Left ventricle myocardium superior (tissue), 1 donor: Measurements from ENCODE around the gene PLXNB2. TPM values are rescaled to one million over a fixed set of nuclear protein-coding genes. Genes with fewer than 3 reads are reported as not detected.
A peak's percentile ranks its signal among the peaks of the same experiment; 100 is the strongest.

Experiments used
- ATAC-seq: fragments of 200-7000 bp; cut with Tn5 transposase; one replicate; pipeline ENCODE4 v1.9.1; 2020; ENCODE audit warnings: mild to moderate bottlenecking, moderate library complexity
- DNase-seq: peaks from one replicate; pipeline ENCODE4 v3.0.0-alpha.2; 2020
- intact Hi-C: fragments of 100-400 bp; cut with micrococcal nuclease; formaldehyde crosslinking; loops from one replicate; pipeline ENCODE4 v1.11.0; 2022
- total RNA-seq: library from RNA; stranded (reverse); fragmentation: NEBNext Ultra II Directional; extraction: Animal tissue kit (Norgen Biotek cat#: 25700); gene quantifications from one replicate; pipeline ENCODE4 v1.2.1, GENCODE V29; 2021
- donor health status: DM: no; HTN: yes; CAD: no; lungs with severe emphysema.

Gene PLXNB2
- total RNA-seq, 1 donor from 2014 or later: 81.7 TPM

- ATAC-seq (peak; percentile 55), DNase-seq (peak; percentile 73)
- intact Hi-C loops: no loop called here
These were observed 7.2 kb upstream of the PLXNB2 start for GRCh38 chr22:50314455-50315288.

GRCh38 chr22:50314081-50314454, 6.6 kb upstream of the PLXNB2 start:
- DNase-seq (no peak), ATAC-seq (no peak)
- intact Hi-C loops: no loop called here

- intact Hi-C loops: no loop called here
These were observed 6.2 kb upstream of the PLXNB2 start for GRCh38 chr22:50313600-50313999.

GRCh38 chr22:50313021-50313420, 5.6 kb upstream of the PLXNB2 start:
- intact Hi-C loops: no loop called here
- DNase-seq (no peak), ATAC-seq (no peak)

More at GRCh38 chr22:50313600-50313999, 6.2 kb upstream of the PLXNB2 start:
- DNase-seq (no peak), ATAC-seq (no peak)

GRCh38 chr22:50312371-50312770, 4.9 kb upstream of the PLXNB2 start:
- intact Hi-C loops: no loop called here
- no peak for DNase-seq
- ATAC-seq: no peak

GRCh38 chr22:50311606-50312351, 4.3 kb upstream of the PLXNB2 start:
- intact Hi-C loops: no loop called here
- DNase-seq (no peak), ATAC-seq (no peak)

GRCh38 chr22:50310949-50311444, 3.6 kb upstream of the PLXNB2 start:
- intact Hi-C loops: no loop called here
- DNase-seq: no peak
- no peak for ATAC-seq

- no peak for DNase-seq
- intact Hi-C loops: no loop called here
- no peak for ATAC-seq
These were observed 2.7 kb upstream of the PLXNB2 start for GRCh38 chr22:50310031-50310722.

- ATAC-seq: no peak
- peak; percentile 34 for DNase-seq
- intact Hi-C loops: no loop called here
These were observed 2.1 kb upstream of the PLXNB2 start for GRCh38 chr22:50309601-50309991.

- ATAC-seq: no peak
- intact Hi-C loops: no loop called here
- DNase-seq: peak; percentile 57
These were observed 1.6 kb upstream of the PLXNB2 start for GRCh38 chr22:50308986-50309600.

- ATAC-seq (peak; percentile 58), DNase-seq (peak; percentile 90)
- intact Hi-C loops: no loop called here
These were observed 1.1 kb upstream of the PLXNB2 start for GRCh38 chr22:50308597-50308935.

- intact Hi-C loops: no loop called here
- ATAC-seq (no peak), DNase-seq (peak; percentile 57)
These were observed 597 bp upstream of the PLXNB2 start for GRCh38 chr22:50307890-50308596.

GRCh38 chr22:50305923-50306566, 1.4 kb downstream of the PLXNB2 start:
- DNase-seq: peak; percentile 85
- ATAC-seq: peak; percentile 50
- intact Hi-C loops: no loop called here

GRCh38 chr22:50305393-50305922, 2.0 kb downstream of the PLXNB2 start:
- no peak for ATAC-seq
- intact Hi-C loops: no loop called here

GRCh38 chr22:50304528-50305392, 2.7 kb downstream of the PLXNB2 start:
- intact Hi-C loops: no loop called here
- DNase-seq: peak; percentile 76
- ATAC-seq: peak; percentile 0

More at GRCh38 chr22:50305393-50305922, 2.0 kb downstream of the PLXNB2 start:
- DNase-seq: no peak

- ATAC-seq: peak; percentile 23
- DNase-seq: peak; percentile 74
- intact Hi-C loops: no loop called here
These were observed 3.5 kb downstream of the PLXNB2 start for GRCh38 chr22:50303848-50304527.

- intact Hi-C loops: no loop called here
These were observed 4.0 kb downstream of the PLXNB2 start for GRCh38 chr22:50303515-50303847.

More at GRCh38 chr22:50303515-50303847, 4.0 kb downstream of the PLXNB2 start:
- DNase-seq (no peak), ATAC-seq (no peak)
